Measurements from ENCODE around the gene ITGA7.
"Not testable (repeated sequence)": the region's sequence is repeated elsewhere in the genome, so short reads cannot be mapped to it uniquely, and the experiment has no call there.

ITGA7 gene

GRCh38 chr12:55676707-55677106, 31.0 kb downstream of the ITGA7 start:
- no peak for DNase-seq (ENCODE audit: low read depth)

GRCh38 chr12:55675666-55676065, 32.0 kb downstream of the ITGA7 start:
- DNase-seq (ENCODE audit: low read depth) = no peak

- no peak for DNase-seq (ENCODE audit: low read depth)
Observed at GRCh38 chr12:55673638-55674037, 34.1 kb downstream of the ITGA7 start.

- no peak for DNase-seq (ENCODE audit: low read depth)
Observed at GRCh38 chr12:55671746-55672145, 36.0 kb downstream of the ITGA7 start.

GRCh38 chr12:55670276-55670675, 37.4 kb downstream of the ITGA7 start:
- no peak for DNase-seq (ENCODE audit: low read depth)

- no peak for DNase-seq (ENCODE audit: low read depth)
Observed at GRCh38 chr12:55666508-55666907, 41.2 kb downstream of the ITGA7 start.

GRCh38 chr12:55664826-55665225, 42.9 kb downstream of the ITGA7 start:
- no peak for DNase-seq (ENCODE audit: low read depth)

- DNase-seq (ENCODE audit: low read depth) = no peak
Observed at GRCh38 chr12:55663391-55663790, 44.3 kb downstream of the ITGA7 start.

GRCh38 chr12:55659486-55660385, 48.0 kb downstream of the ITGA7 start:
- no peak for DNase-seq (ENCODE audit: low read depth)

GRCh38 chr12:55658635-55659391, 48.9 kb downstream of the ITGA7 start:
- DNase-seq (ENCODE audit: low read depth) = no peak

- no peak for DNase-seq (ENCODE audit: low read depth)
Observed at GRCh38 chr12:55658212-55658611, 49.5 kb downstream of the ITGA7 start.

GRCh38 chr12:55657212-55657611, 50.5 kb downstream of the ITGA7 start:
- no peak for DNase-seq (ENCODE audit: low read depth)

GRCh38 chr12:55654511-55655214, 53.0 kb downstream of the ITGA7 start:
- DNase-seq (ENCODE audit: low read depth) = no peak

GRCh38 chr12:55653031-55653430, 54.7 kb downstream of the ITGA7 start:
- DNase-seq (ENCODE audit: low read depth) = no peak

- DNase-seq (ENCODE audit: low read depth) = no peak
Observed at GRCh38 chr12:55652352-55652751, 55.4 kb downstream of the ITGA7 start.

- DNase-seq (ENCODE audit: low read depth) = no peak
Observed at GRCh38 chr12:55651299-55651683, 56.4 kb downstream of the ITGA7 start.

- DNase-seq (ENCODE audit: low read depth) = not testable (repeated sequence)
Observed at GRCh38 chr12:55650620-55651298, 56.9 kb downstream of the ITGA7 start.

- DNase-seq (ENCODE audit: low read depth) = no peak
Observed at GRCh38 chr12:55647027-55647426, 60.7 kb downstream of the ITGA7 start.

GRCh38 chr12:55644591-55644990, 63.1 kb downstream of the ITGA7 start:
- DNase-seq (ENCODE audit: low read depth) = no peak

GRCh38 chr12:55642669-55643068, 65.0 kb downstream of the ITGA7 start:
- no peak for DNase-seq (ENCODE audit: low read depth)

- no peak for DNase-seq (ENCODE audit: low read depth)
Observed at GRCh38 chr12:55642267-55642666, 65.4 kb downstream of the ITGA7 start.

GRCh38 chr12:55641595-55641994, 66.1 kb downstream of the ITGA7 start:
- DNase-seq (ENCODE audit: low read depth) = no peak

All from stimulated activated CD8-positive, alpha-beta memory T cell treated with anti-CD3 and anti-CD28 coated beads, Interleukin-4, amount 100 ng/mL, for 24 hours (primary cell).